ENCODE measurements around the gene ATAT1. TPM values are rescaled to one million over a fixed set of nuclear protein-coding genes. Genes with fewer than 3 reads are reported as not detected.

Gene ATAT1
- total and polyA plus RNA-seq, 2 of the 13 experiments (the other 11 are each of a cell fraction or from before 2014, with no cell fraction given): 9.2 to 23.6 TPM

DNA sequence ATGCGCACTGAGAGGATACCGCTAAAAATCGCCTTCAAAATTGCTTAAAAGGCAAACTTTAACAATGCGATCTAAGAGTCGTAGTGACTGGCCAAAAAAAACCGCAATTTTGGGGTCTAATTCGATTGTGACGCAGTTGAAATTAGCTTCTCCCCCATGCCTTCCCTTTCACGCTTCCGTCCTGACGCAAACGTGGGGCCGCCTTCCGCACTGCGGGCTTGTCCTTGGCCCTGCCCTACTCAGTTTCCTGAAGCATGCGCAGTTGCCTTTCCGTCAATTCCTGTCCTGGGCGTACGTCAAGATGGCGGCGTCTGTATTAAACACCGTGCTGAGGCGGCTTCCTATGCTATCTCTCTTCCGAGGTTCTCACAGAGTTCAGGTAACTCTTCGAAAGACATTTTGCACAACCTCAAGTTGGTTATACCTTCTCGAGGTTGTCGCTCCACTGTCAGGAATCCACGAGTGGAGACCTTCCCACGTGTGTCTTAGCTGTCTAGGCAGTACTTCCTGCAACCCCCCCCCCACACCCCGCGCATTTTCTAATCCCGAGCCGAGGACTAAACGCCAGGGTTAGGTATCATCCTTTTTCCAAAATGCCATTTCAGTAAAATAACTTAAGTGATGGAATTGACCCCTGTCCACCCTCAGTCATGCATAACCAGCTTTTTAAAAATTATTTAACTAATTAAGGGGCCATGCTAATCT, 9.0 kb upstream of the ATAT1 start, which contains the start of gene MRPS18B (continued):
- TF ChIP-seq, protein P1, sequence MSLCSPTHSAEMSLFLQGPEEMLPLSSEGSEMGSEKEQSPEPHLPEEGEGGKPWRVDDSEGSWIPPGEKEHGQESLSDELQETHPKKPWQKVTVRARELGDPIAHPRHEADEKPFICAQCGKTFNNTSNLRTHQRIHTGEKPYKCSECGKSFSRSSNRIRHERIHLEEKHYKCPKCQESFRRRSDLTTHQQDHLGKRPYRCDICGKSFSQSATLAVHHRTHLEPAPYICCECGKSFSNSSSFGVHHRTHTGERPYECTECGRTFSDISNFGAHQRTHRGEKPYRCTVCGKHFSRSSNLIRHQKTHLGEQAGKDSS (CRISPR knock-in tag; IDR thresholded peaks at IDR 0.05; ENCODE audit: borderline replicate concordance, low read depth): peak; percentile 28; the same call in 1 of the 2 replicates
- TF ChIP-seq, protein P2, sequence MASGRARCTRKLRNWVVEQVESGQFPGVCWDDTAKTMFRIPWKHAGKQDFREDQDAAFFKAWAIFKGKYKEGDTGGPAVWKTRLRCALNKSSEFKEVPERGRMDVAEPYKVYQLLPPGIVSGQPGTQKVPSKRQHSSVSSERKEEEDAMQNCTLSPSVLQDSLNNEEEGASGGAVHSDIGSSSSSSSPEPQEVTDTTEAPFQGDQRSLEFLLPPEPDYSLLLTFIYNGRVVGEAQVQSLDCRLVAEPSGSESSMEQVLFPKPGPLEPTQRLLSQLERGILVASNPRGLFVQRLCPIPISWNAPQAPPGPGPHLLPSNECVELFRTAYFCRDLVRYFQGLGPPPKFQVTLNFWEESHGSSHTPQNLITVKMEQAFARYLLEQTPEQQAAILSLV (CRISPR knock-in tag; IDR thresholded peaks at IDR 0.05; ENCODE audit: borderline replicate concordance): peak; percentile 95; the same call in 1 of the 2 replicates
- TF ChIP-seq ZKSCAN1 (IDR thresholded peaks at IDR 0.05; ENCODE audit: low read length): no peak
- TF ChIP-seq PHB2 (IDR thresholded peaks at IDR 0.05; ENCODE audit: partially characterized antibody): no peak
- peak; percentile 8; the same call in 1 of the 2 replicates for TF ChIP-seq WIZ (CRISPR knock-in tag; IDR thresholded peaks at IDR 0.05)
- TF ChIP-seq, protein P3, sequence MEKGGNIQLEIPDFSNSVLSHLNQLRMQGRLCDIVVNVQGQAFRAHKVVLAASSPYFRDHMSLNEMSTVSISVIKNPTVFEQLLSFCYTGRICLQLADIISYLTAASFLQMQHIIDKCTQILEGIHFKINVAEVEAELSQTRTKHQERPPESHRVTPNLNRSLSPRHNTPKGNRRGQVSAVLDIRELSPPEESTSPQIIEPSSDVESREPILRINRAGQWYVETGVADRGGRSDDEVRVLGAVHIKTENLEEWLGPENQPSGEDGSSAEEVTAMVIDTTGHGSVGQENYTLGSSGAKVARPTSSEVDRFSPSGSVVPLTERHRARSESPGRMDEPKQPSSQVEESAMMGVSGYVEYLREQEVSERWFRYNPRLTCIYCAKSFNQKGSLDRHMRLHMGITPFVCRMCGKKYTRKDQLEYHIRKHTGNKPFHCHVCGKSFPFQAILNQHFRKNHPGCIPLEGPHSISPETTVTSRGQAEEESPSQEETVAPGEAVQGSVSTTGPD (CRISPR knock-in tag; IDR thresholded peaks at IDR 0.05): no peak
- TF ChIP-seq MAF1 (CRISPR knock-in tag; IDR thresholded peaks at IDR 0.05; ENCODE audit: borderline replicate concordance): peak; percentile 52; the same call in 1 of the 2 replicates
- no peak for TF ChIP-seq ZBTB7B (CRISPR knock-in tag; IDR thresholded peaks at IDR 0.05)
- no peak for TF ChIP-seq EZH2 (conservative IDR thresholded peaks at IDR 0.05; ENCODE audit: low read depth, low read length)
- TF ChIP-seq SALL2 (CRISPR knock-in tag; IDR thresholded peaks at IDR 0.05): peak; percentile 78
- no peak; the same call in 1 of the 2 replicates for TF ChIP-seq FIP1L1 (IDR thresholded peaks at IDR 0.05; ENCODE audit: borderline replicate concordance, insufficient read depth, low read depth, low read length)
- peak; percentile 63 for TF ChIP-seq ERF (CRISPR knock-in tag; IDR thresholded peaks at IDR 0.05)
- TF ChIP-seq, protein P4, sequence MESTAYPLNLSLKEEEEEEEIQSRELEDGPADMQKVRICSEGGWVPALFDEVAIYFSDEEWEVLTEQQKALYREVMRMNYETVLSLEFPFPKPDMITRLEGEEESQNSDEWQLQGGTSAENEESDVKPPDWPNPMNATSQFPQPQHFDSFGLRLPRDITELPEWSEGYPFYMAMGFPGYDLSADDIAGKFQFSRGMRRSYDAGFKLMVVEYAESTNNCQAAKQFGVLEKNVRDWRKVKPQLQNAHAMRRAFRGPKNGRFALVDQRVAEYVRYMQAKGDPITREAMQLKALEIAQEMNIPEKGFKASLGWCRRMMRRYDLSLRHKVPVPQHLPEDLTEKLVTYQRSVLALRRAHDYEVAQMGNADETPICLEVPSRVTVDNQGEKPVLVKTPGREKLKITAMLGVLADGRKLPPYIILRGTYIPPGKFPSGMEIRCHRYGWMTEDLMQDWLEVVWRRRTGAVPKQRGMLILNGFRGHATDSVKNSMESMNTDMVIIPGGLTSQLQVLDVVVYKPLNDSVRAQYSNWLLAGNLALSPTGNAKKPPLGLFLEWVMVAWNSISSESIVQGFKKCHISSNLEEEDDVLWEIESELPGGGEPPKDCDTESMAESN (CRISPR knock-in tag; conservative IDR thresholded peaks at IDR 0.05): peak; percentile 58; the same call in 1 of the 2 replicates
- TF ChIP-seq KDM5A (IDR thresholded peaks at IDR 0.05; ENCODE audit: borderline replicate concordance, low read length): peak; percentile 95
- TF ChIP-seq, protein P5, sequence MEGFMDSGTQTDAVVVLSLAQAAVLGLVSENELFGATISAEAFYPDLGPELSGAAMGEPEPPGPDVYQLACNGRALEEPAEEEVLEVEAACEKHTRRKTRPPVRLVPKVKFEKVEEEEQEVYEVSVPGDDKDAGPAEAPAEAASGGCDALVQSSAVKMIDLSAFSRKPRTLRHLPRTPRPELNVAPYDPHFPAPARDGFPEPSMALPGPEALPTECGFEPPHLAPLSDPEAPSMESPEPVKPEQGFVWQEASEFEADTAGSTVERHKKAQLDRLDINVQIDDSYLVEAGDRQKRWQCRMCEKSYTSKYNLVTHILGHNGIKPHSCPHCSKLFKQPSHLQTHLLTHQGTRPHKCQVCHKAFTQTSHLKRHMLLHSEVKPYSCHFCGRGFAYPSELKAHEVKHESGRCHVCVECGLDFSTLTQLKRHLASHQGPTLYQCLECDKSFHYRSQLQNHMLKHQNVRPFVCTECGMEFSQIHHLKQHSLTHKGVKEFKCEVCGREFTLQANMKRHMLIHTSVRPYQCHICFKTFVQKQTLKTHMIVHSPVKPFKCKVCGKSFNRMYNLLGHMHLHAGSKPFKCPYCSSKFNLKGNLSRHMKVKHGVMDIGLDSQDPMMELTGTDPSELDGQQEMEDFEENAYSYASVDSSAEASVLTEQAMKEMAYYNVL (CRISPR knock-in tag; IDR thresholded peaks at IDR 0.05; ENCODE audit: borderline replicate concordance): 0 out of 2 replicates have a peak, but pooled peaks have one; percentile 54
- no peak for TF ChIP-seq ISX (CRISPR knock-in tag; conservative IDR thresholded peaks at IDR 0.05)
- TF ChIP-seq, protein P6, sequence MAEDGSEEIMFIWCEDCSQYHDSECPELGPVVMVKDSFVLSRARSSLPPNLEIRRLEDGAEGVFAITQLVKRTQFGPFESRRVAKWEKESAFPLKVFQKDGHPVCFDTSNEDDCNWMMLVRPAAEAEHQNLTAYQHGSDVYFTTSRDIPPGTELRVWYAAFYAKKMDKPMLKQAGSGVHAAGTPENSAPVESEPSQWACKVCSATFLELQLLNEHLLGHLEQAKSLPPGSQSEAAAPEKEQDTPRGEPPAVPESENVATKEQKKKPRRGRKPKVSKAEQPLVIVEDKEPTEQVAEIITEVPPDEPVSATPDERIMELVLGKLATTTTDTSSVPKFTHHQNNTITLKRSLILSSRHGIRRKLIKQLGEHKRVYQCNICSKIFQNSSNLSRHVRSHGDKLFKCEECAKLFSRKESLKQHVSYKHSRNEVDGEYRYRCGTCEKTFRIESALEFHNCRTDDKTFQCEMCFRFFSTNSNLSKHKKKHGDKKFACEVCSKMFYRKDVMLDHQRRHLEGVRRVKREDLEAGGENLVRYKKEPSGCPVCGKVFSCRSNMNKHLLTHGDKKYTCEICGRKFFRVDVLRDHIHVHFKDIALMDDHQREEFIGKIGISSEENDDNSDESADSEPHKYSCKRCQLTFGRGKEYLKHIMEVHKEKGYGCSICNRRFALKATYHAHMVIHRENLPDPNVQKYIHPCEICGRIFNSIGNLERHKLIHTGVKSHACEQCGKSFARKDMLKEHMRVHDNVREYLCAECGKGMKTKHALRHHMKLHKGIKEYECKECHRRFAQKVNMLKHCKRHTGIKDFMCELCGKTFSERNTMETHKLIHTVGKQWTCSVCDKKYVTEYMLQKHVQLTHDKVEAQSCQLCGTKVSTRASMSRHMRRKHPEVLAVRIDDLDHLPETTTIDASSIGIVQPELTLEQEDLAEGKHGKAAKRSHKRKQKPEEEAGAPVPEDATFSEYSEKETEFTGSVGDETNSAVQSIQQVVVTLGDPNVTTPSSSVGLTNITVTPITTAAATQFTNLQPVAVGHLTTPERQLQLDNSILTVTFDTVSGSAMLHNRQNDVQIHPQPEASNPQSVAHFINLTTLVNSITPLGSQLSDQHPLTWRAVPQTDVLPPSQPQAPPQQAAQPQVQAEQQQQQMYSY (CRISPR knock-in tag; IDR thresholded peaks at IDR 0.05): no peak
